SKM-1 (cell line): ENCODE results near the gene CCDC146.
A peak's percentile ranks its signal among the peaks of the same experiment; 100 is the strongest.
"Not testable (repeated sequence)": the region's sequence is repeated elsewhere in the genome, so short reads cannot be mapped to it uniquely, and the experiment has no call there.

ENCODE experiments used
- DNase-seq: peaks from one replicate; lab custom pipeline; 2025; ENCODE audit not compliant: unreplicated experiment; lab: John Stamatoyannopoulos, UW

The CCDC146 gene

DNA sequence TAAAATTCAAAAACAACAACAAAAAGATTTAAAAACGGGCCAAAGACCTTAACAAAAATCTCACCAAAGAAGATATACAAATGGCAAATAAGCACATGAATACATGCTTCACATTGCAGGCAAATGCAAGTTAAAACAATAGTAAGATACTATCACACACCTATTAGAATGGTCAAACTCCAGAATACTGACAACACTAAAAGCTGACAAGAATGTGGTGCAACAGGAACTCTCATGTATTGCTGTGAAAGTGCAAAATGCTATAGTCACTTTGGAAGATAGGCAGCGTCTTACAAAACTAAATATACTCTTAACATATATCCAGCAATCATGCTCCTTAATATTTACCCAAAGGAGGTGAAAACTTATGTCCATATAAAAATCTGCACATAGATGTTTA, 16.3 kb downstream of the CCDC146 start:
- not testable (repeated sequence) for DNase-seq

DNA sequence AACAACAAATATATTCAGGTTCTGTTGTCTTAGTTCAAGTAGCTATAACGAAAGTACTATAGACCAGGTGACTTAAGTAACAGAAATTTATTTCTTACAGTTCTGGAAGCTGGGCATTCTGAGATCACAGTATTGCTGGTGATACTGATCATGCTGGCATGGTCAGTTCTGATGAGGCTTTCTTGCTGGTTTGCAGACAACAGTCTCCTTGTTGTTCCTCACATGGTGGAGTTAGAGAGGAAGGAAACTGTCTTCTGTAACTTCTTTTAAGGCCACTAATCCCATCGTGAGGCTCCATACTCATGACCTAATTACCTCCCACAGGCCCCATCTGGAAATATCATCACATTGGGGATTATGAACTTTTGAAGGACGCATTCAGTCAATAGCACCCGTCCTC, 17.9 kb downstream of the CCDC146 start:
- not testable (repeated sequence) for DNase-seq

DNA sequence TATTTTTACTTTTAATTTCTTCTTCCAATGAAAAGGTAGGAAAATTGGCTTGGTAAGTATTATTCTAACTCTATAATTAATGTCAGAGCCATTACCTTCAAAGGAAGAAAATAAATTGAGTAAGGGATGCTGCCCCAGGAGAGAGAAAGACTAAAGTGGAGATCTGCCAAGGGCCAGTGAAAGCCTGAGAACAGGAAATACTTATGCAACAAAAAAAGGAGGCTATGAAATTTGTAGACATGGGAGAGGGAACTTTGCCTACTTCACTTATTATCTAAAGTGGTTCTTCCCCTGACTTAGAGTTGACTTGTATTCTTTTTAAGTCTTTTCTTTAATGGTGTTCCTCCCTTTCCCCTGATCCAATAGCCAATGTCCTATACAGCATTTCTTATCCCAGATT, 29.8 kb downstream of the CCDC146 start:
- DNase-seq = not testable (repeated sequence)

- not testable (repeated sequence) for DNase-seq
Measured at GRCh38 chr7:77154917-77155464, 32.6 kb downstream of the CCDC146 start.

DNA sequence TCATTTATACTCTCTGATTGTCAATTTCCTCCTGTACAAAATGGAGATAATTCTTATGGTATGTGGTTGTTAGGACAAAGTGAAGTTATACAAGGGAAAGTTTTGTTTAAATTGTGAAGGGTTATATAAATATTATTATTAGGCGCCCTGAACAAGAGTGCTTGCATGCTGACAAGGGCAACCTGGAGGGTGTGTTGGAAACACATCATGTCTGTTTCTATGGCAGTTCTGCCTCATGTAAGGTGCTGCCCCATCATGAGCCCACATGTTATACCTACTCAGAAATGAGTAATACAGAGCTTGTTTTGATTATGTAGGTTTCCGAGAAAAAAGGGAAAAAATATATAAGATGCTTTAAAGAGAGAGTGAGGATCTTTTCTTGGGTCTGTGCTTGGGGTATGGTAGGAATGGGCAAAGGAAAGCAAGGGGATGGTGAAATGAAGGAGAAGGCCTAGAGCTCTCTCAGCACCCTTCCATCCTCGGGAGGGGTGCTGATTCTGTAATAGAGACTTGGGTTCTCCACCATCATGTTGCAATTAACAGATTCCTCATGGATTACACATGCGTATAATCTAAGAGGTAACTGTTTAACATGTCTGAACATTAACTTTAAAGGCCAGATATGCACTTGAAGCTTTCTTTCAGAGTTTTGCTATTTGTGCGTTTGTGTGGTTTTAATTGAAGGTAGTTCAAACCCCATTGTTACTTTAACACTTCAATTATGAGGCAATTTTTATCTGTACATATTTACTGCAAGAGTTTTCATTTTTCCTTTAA, 33.4 kb downstream of the CCDC146 start:
- DNase-seq = not testable (repeated sequence)

DNA sequence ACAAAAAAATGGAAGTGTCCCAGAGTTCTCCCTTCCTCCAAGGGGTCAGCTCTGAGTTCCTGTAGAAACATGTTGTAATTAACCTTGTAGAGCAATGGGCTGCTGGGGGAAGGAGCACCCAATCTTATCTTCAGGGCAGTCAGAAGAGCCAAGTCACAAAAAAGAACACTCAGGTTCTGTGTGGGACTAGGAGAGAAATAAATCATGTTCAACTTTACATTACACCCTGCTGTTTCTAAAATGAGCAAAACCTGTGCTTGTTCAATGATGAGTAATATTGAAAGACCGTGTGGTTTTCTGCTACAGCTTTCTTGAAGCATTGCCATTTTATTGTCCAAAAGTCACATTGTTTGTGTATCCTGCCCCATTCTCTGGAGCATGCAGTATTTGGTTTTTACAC, 34.6 kb downstream of the CCDC146 start:
- DNase-seq = not testable (repeated sequence)

- DNase-seq = peak; percentile 91
Measured at GRCh38 chr7:77157446-77157845, 35.0 kb downstream of the CCDC146 start.

DNA sequence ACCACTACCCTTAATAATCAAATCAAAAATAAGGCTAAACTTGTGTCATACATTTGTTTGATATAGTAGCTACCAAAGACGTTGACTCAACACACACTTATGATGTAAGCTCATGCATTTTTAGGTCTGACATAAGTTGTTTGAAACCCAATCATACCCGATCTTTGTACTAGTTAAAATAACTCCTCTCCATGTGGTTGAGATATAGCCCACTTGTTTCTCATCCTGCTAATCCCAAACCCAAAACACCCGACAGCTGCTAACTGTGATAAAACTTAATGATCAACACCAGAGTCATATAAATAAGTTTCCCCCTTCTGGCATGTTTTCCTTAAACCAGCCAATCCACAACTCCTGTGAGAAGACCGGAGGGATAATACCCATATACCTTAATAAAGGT, 48.7 kb downstream of the CCDC146 start:
- not testable (repeated sequence) for DNase-seq

GRCh38 chr7:77172437-77173172, 50.2 kb downstream of the CCDC146 start:
- not testable (repeated sequence) for DNase-seq

DNA sequence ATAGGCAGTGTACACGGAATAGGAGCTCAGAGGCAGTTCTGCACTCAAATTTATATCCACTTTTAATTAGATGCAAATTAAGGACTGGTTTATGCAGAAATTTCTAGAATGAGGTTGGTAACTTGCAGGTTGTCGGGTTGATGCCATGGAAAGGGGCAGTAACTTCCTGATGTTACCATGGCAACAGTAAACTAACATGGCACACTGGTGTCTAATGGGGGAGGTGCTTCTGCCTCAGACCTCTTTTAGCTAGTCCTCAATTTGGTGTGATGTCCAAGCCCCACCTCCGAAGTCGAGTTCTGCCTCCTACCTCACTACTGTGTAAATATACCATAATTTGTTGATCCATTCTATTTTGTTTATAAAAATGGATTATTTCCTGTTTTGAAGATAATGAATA, 52.0 kb downstream of the CCDC146 start:
- DNase-seq = not testable (repeated sequence)

DNA sequence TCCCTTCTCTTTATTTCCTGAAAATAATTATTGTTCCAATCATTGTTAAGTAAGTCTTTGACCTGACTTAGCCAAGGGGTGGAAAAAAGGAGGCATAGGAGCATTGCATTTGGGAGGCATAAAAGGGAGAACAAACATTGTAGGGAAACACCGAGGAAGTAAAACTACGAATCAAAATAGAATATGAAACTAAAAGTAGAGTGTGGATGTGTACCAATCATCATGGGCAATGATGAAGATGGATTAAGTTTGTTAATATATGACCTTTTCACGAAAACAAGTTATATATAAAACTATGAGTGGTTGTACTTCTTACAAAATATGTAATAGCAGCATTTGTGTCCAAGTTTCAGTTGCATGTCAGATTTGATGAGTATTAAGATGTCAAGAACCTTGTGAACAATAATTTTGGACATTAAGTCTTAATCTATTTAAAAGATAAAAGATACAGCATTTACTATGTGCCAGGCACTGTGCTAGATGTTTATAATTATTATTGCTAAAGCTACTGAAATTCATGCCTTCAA, 52.9 kb downstream of the CCDC146 start:
- DNase-seq = not testable (repeated sequence)

DNA sequence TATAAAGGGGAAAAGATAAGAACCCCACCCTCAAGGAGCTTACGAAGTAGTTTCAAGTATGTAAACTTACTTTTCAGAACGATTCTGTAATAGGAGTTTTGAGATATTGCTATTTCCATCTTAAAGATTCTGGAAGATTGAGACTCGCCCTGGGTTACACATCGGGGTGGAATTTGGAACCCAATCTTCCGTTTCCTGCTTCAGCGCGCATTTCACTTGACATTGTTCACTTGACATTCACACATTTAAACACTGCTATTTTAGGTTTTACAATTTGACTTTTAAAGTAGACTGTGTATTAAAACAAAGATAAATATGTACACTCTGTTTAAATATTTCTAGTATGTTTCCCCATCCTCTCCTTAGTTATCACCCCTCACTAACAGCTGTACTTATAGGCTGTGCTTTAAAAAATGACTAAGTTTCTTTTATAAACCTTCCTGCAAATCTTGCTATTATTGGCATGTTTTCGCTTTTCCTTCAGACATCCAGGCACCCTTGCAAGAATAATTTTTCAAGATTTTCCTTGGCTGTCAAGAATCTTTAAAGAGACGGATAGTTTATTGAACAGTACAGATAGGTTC, 55.0 kb downstream of the CCDC146 start:
- DNase-seq = not testable (repeated sequence)

- not testable (repeated sequence) for DNase-seq
Measured at GRCh38 chr7:77178024-77178423, 55.6 kb downstream of the CCDC146 start.

GRCh38 chr7:77181015-77181595, 58.7 kb downstream of the CCDC146 start:
- DNase-seq = no peak

DNA sequence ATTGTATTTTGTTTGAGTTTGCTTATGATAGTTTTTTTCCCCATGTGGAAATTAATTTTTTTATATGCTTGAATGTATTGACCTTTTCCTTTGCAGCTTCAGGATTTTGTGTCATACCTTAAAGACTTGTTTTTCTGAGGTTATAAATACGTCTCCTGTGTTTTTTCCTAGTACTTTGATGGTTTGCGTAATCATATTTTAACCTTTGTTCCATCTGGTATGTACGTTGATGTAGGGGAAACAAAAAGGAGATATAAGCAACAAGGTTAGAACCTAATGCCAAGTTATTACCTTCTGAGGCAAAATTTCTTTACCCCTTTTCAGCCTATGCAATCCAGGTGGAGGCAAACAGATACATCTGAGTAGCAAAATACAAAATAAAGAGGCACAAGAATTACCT, 59.3 kb downstream of the CCDC146 start:
- DNase-seq = no peak

- no peak for DNase-seq
Measured at GRCh38 chr7:77182261-77182660, 59.8 kb downstream of the CCDC146 start.

DNA sequence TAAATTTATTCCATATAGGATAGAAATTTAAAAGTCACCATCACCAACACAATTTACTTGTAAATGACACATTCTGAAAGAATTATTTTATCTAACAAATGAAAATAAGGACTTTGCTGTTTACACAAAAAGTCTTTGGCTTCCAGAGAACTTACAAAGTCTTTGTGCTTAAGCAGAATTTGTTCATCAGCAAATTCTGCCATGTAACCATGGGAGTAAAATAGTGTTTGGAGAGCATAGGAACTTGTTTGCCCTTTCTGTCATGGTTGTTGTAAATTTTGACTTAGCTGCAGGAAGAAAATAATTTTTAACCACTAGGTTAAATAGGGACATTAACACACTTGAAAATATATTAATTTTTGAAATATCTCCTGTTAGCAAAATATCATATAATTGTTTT, 62.0 kb downstream of the CCDC146 start:
- no peak for DNase-seq

DNA sequence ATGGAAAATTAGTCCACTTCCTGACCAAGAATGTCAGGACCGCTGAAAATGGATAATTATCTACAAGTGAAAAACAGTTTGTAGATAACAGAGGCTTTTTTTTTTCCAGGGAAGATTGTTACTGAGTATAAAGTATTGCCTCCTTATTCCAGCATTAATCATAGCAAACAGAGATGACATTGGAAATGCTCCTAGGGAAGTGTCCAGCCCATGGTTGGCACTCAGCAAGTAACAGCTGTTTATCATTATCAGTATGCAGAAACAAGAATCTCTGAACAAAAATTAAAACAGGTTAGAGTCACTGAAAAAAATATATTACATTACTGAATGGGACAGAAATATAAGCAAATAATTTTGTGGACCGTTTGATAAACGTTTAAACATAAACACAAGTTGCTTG, 62.6 kb downstream of the CCDC146 start:
- DNase-seq = no peak

GRCh38 chr7:77185866-77186265, 63.5 kb downstream of the CCDC146 start:
- no peak for DNase-seq

DNA sequence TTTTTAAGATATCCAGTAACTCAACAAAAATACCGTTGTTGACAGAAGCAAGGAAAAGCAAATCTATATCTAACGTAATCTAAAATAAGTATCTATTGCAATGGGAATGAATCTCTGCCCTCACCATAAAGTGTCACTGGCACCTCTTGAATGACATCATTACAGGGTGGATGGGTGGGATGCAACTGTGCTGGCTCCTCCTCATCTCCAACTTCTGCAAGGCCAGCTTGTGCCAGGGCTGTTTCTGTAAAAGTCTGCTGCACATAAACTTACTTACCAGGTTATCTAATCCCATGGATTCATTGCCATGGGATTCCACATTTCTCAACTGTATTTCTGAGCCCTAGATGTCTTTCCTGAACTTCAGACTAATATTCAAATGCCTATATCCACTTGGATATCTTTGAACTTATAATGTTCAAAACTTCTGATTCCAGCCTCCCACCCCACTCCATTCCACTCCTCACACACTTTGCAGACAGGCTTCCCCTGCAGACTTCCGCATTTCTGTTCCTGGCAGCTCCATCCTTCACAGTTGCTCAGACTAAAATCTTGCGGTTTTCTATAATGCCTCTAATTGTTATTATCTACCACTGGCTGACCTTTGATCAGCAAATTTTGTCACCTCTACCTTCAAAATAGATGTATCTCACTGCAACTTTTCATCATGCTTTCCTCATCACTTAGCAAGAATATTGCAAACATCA, 66.5 kb downstream of the CCDC146 start:
- peak; percentile 87 for DNase-seq
